PFSK-1 (cell line): ENCODE data around the gene USH1C.

ENCODE experiments used
- POLR2AphosphoS5 ChIP-seq: IDR thresholded peaks from 2 replicates; pipeline ENCODE4 v1.6.1; 2012; ENCODE audit warnings: low read depth, mild to moderate bottlenecking, control low read depth, low read length, moderate library complexity
- SIN3A ChIP-seq: IDR thresholded peaks from 2 replicates; pipeline ENCODE4 v1.6.1; 2012; ENCODE audit warnings: mild to moderate bottlenecking, low read length, moderate library complexity, borderline replicate concordance; ENCODE audit not compliant: insufficient read depth
- TAF1 ChIP-seq: IDR thresholded peaks from 2 replicates; pipeline ENCODE4 v1.6.1; 2012; ENCODE audit warnings: low read length, control low read depth, borderline replicate concordance; ENCODE audit not compliant: insufficient read depth

GRCh38 chr11:17510507-17511206, 33.6 kb downstream of the USH1C start:
- no peak for TF ChIP-seq SIN3A
- TF ChIP-seq POLR2AphosphoS5, result no peak
- no peak for TF ChIP-seq TAF1
